Forelimb muscle (tissue), 1 donor: ENCODE measurements around the gene MSL2. TPM values are rescaled to one million over a fixed set of nuclear protein-coding genes. Genes with fewer than 3 reads are reported as not detected.
"Not testable (repeated sequence)": the region's sequence is repeated elsewhere in the genome, so short reads cannot be mapped to it uniquely, and the experiment has no call there.

ENCODE experiments used
- DNase-seq: peaks from one replicate; pipeline ENCODE4 v3.0.0-alpha.2; 2013; ENCODE audit warnings: low read depth
- polyA plus RNA-seq: library from polyadenylated mRNA; unstranded; fragments of 120-200 nt; gene quantifications from one replicate; pipeline ENCODE4 v1.2.1, GENCODE V29; 2013; ENCODE audit not compliant: insufficient read length

Gene MSL2, protein sequence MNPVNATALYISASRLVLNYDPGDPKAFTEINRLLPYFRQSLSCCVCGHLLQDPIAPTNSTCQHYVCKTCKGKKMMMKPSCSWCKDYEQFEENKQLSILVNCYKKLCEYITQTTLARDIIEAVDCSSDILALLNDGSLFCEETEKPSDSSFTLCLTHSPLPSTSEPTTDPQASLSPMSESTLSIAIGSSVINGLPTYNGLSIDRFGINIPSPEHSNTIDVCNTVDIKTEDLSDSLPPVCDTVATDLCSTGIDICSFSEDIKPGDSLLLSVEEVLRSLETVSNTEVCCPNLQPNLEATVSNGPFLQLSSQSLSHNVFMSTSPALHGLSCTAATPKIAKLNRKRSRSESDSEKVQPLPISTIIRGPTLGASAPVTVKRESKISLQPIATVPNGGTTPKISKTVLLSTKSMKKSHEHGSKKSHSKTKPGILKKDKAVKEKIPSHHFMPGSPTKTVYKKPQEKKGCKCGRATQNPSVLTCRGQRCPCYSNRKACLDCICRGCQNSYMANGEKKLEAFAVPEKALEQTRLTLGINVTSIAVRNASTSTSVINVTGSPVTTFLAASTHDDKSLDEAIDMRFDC
- polyA plus RNA-seq = 22.9 TPM

DNA sequence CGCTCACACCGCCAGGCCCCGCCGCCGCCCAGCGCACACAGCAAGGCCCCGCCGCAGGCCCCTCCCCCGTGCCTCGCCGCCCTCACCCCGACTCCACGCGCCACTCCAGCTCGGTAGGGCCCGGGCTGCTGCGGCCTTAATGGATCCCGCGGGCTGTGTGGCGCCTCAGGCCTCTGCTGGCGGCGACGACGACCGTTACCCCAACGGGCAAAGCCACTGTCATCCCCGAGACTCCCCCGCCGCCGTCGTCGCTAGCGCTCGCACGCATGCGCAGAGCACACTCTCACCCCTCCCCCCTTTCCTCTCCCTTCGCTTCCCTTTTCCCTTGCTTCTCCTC is at the start of gene MSL2:
MSL2 (minus strand) TSS at position 272 of the 337 bp plus-strand sequence. CDS start 1,222 bp downstream, outside the sequence.
- DNase-seq = no peak

DNA sequence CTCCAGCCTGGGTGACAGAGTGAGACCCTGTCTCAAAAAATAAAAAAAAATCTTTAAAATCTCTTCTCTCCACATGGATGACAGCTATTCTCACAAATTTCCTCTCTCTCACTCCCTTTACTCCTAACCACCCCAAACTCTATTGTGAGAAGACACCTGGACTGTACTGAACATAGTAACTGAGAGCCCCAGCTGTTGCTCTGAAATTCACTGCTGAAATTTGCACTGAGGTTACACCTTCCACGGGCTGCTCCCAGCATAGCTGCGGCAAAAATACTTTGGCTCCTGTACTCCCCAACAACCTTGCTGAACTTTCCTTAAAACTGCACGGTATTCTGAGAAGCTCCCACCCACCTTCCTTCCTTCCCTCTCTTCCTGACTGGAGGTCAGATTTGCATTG is 49.6 kb upstream of the MSL2 start:
- no peak for DNase-seq

DNA sequence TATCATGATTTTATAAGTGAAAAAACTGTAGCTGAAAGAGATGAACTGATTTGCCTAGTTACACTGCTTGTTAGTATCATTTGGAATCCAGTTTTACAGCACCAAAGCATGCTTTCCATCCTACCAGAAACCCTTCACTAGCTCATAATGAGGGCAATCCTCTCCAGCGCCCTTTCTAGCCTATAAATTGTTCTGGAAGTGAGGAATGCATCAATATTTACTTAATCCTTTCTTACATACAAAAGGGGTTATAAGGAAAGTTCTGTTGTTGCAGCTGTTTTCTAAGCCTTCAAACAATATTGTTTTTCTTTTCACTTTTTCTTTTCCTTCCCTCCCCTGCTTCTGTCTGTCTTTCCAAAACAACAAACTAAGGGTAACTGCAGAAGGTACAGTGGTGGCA is 43.0 kb upstream of the MSL2 start:
- no peak for DNase-seq

DNA sequence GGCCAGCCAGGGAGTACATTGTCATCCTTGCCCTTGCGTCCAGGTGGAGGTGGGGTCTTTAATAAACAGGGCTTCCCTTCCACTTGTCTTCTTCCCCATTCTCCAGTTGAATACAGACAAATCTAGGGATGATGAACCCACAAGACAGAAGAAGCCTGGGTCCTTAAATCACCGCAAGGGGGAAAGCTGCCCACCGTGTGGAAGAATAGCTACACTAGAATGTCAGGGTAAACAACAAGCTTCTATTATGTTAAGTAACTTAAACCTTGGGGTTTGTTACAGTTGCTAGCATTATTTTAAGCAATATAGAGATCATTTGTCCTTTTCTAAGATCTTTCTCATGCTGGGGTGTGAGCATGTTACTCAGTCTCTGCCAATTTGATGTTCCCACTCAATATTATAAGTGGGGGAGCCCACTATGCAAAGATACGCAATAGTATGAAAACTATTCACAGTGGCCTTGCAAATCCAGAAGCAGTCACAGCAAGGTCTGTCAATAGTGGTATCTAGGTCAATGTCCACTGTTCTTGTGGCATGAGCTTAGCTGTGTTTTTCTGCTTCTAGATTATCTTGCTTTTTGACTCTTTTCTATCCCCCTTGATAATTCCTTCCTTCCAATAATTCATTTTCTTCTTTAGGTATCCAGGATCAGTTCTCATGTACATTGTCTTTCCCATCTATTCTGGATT is 42.0 kb upstream of the MSL2 start:
- DNase-seq = no peak

DNA sequence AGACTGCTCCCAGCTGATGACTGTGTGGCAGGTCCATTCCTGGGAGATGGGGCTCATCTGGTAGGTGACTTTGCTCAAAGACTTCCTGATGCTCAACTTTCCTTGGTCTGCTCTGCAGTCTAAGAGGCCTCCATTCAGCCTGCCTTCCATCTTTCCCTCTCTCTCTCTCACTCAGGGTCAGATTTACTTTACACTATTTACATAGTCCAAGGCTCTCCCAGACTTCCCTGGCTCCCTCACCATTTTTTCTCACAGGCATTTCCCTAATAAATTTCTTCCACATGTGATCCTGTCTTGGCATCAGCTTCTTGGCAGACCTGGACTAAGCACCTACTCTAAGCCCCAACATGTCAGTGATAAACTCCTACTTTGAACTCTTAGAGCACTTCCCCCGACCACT is 41.0 kb upstream of the MSL2 start:
- no peak for DNase-seq

DNA sequence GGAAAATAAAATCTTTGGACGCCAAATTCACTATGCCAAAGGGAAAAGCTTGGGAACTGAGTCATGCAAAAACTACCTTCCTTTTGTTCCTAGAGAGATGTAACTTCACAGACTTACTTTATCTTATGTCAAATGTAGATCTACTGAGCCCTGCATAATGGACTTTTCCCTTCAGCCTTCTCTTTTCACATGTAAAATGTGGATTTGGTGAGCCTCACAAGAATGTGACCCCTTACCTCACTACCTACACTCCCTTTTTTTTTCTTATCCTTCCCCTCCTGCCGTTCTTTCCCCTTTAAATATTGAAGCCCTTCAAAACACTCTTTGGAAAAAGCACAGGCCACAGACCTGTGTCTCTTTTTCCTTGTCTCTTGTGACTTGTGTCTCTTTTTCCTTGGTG is 40.0 kb upstream of the MSL2 start:
- no peak for DNase-seq

DNA sequence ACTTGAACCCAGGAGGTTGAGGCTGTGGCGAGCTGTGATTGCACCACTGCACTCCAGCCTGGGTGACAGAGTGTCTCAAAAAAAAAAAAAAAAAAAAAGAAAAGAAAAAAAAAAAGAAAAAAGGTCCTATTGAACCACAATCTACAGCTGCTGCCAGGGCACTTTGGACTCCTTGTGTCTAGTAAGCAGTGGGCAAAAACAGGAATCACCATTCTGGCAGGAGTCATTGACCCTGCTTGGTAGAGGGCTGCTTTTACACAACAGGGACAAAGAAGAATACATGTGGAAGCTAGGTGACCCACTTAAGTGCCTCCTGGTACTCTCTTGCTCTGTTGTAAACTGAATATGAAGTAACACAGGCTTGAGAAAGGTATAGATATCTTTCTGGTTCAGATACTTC is 39.4 kb upstream of the MSL2 start:
- DNase-seq = no peak

DNA sequence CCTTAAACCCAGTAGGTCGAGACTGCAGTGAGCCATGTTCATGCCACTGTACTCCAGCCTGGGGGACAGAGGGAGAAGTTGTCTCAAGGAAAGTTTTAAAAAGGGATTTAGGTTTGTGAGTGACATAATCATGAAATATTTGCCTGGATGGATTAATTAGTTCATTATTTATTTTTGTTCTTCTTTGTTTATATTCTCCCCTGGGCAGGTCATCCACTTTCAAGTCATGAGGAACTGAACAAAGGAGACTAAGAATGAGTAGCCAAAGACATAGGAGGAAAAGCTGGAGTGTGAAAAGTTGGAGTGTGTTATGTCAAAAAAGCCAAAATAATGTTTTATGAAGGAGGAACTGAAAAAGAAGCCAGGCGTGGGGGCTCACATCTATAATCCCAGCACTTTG is 36.3 kb upstream of the MSL2 start:
- DNase-seq = no peak

DNA sequence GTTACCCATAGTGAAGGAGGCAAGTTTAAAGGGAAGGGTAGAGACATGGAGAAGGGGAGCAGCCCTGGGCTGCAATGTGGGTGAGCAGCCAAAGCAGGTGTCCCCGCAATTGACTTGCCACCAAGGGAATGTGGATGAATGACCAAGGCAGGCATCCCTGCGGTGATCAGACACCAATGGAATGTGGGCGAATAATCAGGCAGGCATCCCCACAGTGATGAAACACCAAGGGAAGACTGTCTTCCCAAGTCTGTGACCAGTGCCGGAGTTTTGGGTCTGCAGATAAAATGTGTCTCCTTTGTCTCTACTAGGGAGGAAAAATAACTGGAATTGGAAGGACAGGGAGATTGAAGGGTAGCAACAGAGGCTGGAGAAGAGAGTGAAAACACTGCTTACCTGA is 26.6 kb upstream of the MSL2 start:
- not testable (repeated sequence) for DNase-seq

DNA sequence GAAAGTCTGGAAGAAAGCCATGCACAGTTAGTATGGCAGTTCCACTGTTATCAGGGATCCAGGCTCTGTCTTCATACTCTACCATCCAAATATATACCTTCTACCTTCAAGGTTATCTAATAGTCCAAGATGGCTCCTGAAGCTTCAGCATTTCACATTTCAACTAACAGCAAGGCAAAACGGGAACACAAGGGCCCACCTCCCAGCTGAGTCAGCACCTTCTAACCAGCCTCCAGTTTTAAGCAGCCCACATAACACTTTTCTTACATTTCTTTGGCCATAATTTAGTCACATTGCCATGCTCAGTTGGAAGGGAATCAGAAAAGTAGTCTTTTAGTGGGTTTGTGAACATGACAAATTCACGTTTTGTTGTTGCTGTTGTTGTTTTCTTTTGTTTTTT is 15.4 kb upstream of the MSL2 start:
- no peak for DNase-seq

DNA sequence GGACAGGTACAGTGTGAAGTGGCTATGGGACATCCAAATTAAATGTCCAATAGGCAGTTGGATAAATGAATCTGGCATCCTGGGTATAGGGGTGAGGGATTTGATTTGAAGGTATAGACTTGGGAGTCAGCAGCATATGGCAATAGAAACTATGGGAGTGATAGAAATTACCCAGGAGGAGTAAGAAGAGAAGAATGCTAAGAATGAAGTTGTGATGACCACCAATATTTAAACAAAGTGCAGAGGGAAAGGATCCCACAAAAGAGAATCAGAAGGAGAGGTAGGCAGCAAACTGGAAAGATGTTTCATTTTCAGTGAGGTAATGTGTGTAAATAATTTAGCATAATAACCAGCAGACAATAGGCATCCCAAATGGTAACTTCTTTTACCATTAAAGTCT is 13.8 kb upstream of the MSL2 start:
- DNase-seq = no peak

DNA sequence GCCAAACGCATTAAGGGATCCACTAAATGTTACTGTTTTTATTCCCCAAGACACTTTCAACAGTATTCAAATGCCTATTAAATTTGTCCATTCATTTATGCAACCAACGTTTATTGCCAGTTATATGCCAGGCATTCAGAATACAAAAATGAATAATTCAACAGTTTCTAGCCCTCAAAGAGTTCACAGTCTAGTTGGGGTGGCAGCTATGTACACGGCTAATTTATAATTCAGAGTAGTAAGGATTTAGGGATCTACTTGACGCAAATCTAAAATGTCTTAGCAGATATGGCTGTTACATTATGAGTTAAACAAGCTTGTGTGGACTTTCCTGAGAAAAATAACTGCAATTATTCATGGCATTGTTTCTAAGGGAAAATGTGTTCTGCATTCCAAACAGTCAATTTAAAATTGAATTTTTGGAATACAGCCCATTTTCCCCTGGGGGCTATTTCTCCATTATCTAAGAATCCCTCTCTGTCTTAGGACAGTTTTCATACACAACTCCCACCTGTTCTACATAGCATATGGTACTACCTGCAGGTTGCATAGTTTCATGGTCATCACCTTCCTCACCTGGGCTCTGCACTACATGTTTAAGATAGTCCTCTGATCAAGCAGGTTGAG is 11.5 kb upstream of the MSL2 start:
- no peak for DNase-seq

DNA sequence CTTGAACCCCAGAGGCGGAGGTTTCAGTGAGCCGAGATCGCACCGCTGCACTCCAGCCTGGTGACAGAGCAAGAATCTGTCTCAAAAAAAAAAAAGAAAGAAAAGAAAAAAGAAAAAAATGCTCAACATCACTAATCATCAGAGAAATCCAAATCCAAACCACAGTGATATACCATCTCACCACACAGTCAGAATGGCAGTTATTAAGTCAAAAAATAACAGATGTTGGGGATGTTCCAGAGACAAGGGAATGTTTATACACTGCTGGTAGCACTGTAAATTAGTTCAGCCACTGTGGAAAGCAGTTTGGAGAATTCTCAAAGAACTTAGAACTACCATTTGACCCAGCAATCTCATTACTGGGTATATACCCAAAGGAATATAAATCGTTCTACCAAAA is 3.1 kb upstream of the MSL2 start:
- not testable (repeated sequence) for DNase-seq

DNA sequence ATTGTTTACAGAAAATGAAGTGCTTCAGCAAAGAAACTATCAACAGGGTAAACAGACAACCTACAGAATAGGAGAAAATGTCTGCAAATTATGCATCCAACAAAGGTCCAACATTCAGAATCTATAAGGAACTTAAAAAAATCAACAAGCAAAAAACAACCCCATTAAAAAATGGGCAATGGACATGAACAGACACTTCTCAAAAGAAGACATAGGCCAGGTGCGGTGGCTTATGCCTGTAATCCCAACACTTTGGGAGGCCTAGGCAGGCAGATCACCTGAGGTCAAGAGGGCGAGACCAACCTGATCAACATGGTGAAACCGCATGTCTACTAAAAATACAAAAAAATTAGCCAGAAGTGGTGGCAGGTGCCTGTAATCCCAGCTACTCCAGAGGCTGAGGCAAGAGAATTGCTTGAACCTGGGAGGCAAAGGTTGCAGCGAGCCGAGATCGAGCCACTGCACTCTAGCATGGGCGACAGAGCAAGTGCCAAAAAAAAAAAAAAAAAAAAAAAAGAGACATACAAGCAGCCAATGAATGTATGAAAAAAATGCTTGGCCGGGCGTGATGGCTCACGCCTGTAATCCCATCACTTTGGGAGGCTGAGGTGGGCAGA is 2.4 kb upstream of the MSL2 start:
- DNase-seq = not testable (repeated sequence)

DNA sequence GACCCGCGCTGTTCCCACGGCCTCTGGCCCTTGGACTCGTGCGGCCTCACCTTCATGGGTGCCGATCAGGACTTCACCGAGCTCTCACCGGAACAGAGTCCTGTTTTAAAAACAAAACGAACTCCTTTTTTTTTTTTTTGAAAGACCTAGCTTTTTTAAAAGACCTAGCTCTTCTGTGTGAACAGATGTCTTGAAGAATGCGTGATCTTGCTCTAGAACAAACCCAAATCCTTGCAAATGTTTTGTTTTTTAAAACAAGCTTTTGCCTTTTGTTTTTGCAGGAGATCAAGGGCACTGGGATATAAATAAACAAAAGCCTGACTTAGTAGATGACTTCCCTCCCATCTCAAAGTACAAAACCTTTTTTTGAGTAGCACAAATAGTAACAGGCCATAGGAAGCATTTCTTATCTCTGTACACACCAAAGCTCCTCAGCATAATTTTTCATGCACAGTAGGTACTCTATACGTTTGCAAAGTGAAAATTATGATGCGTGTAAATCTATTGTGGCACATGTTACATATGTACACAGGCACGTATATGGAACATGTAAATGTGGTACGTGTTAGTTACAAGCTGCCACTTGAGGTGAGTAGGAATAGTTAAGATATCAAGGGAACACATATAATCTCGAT is 1.1 kb upstream of the MSL2 start:
- no peak for DNase-seq

DNA sequence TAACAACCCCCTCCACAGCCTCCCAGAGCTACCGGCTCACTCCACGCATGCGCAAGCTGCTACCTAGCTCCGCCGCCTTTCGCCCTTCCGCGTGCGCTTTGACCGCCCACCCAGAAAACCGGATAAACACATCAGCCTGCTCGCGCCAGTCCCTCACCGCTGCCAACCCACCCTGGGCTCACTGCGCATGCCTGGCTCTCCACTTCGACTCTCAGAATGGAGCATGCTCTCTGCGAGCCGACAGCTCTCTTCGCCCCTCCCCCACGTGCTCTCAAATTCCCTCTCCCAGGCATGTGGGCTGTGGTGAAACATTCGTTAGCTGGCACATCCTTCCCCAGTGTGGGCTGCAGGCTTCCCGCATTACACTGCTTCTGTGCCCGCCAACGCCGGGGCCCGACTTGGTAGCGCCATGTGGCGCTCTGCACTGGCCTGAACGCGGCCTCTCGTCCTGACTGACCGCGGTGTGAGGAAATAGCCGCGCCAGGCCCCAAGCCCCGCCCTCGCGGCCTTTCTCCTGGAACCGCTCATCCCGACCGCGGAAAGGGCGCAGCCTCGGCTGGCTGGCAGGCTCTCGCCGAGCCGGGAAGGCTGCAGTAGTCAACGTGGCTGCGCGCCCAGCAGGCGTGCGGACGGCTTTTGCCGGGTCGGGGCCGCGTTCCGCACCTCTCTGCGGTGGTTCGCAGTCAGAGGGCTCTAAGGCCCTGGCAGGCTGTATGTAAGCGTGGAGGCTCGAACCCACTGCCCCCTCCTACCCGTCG is 445 bp upstream of the MSL2 start:
- DNase-seq = peak; percentile 98

DNA sequence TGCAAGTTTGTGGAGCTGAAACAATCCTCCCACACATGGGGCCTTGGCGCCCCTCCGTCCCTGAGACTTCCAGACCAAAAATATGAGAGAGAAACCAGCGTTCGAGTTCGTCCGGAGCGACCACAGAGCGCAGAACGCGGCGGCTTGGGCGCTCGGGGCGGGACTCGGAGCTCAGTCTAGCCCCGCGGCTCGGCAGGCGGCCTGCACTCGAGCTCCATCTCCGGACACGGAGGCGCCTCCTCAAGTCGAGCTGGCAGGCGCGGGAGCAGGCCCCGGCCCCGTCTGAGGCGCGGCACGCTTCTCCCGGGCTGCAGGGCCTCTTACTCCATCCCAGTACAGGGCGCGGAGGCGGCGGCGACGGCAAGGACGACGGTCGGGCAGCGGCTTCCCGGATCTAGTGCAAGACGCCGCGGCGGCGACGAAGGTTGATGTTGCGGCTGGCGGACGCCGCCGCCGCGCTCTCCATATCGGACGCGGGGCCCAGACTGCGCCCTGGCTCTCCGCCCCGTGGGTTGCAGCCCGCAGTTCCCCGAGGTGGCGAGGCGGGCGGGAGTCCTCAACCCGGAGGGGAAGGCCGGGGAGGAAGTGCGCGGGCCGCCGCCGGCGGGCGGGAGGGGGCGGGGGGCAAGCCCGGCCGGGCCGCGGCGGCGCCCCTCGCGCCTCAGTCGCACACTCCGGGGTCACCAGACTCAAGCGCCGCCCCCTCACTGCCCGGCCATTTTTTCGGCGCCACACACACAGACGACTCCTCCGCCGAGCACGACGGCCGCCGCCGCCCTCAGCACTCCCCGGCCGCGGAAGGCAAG is 674 bp downstream of the MSL2 start:
- peak; percentile 51 for DNase-seq

DNA sequence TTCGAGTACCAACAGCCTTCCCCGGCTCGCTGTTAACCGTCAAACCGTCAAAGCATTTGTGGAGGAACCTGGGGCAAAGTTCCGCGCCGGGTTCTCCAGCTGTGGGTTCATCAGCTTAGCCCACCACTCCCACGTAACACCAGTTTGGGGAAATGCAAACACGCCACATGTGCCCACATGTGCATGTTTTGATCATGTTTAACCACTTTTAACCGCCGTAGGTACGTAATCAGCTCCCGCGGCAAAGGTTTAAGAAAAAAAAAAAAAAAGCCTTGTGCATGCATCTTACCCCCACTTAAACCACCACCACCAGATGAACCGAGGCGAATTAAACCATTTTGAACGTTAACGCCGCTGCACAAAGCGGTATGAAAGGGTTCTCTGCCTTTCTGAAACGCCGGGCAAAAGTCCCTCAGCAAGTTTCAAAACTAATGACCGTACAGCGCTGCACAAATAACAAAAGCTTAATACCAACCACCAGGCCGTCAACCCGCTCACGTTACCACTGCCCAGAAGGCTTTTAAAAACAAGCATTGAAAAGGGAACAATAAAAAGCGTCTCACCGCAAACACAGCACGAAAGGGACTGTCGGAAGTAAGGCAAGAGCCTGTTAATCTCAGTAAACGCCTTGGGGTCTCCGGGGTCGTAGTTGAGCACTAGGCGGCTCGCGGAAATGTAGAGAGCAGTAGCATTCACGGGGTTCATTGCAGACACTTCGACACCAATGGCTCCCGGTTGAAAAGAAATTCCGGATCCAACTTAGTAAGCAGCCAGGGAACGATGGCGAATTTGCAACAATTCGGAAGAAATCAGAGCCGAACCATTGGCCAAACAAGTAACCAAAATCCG is 1.5 kb downstream of the MSL2 start:
- DNase-seq = no peak
